ENCODE data around the gene TSPO. TPM values are rescaled to one million over a fixed set of nuclear protein-coding genes. Genes with fewer than 3 reads are reported as not detected.

Gene TSPO
- total RNA-seq, 1 donor from 2014 or later = 130 TPM

GRCh38 chr22:43159484-43160178 is 8.3 kb downstream of the TSPO start:
- DNase-seq (ENCODE audit: low spot score) = no peak

- no peak for DNase-seq (ENCODE audit: low spot score)
Observed at GRCh38 chr22:43160497-43161126, 9.3 kb downstream of the TSPO start.

- DNase-seq (ENCODE audit: low spot score) = no peak
Observed at GRCh38 chr22:43162412-43163150, 11.2 kb downstream of the TSPO start.

- DNase-seq (ENCODE audit: low spot score) = no peak
Observed at GRCh38 chr22:43163241-43163795, 12.0 kb downstream of the TSPO start.

GRCh38 chr22:43164636-43165035 is 13.3 kb downstream of the TSPO start:
- no peak for DNase-seq (ENCODE audit: low spot score)

GRCh38 chr22:43166132-43166930 is 15.0 kb downstream of the TSPO start:
- no peak for DNase-seq (ENCODE audit: low spot score)

- DNase-seq (ENCODE audit: low spot score) = no peak
Observed at GRCh38 chr22:43167001-43167589, 15.7 kb downstream of the TSPO start.

- DNase-seq (ENCODE audit: low spot score) = no peak
Observed at GRCh38 chr22:43168471-43169309, 17.3 kb downstream of the TSPO start.

GRCh38 chr22:43169310-43170130 is 18.2 kb downstream of the TSPO start:
- DNase-seq (ENCODE audit: low spot score) = no peak

- DNase-seq (ENCODE audit: low spot score) = no peak
Observed at GRCh38 chr22:43170131-43170480, 18.7 kb downstream of the TSPO start.

GRCh38 chr22:43171019-43171491 is 19.7 kb downstream of the TSPO start:
- no peak for DNase-seq (ENCODE audit: low spot score)

GRCh38 chr22:43171607-43172006 is 20.2 kb downstream of the TSPO start:
- no peak for DNase-seq (ENCODE audit: low spot score)

GRCh38 chr22:43172191-43172590 is 20.8 kb downstream of the TSPO start:
- DNase-seq (ENCODE audit: low spot score) = no peak

- no peak for DNase-seq (ENCODE audit: low spot score)
Observed at GRCh38 chr22:43173566-43173965, 22.2 kb downstream of the TSPO start.

GRCh38 chr22:43173976-43174720 is 22.8 kb downstream of the TSPO start:
- no peak for DNase-seq (ENCODE audit: low spot score)

GRCh38 chr22:43174941-43175531 is 23.7 kb downstream of the TSPO start:
- DNase-seq (ENCODE audit: low spot score) = no peak

- DNase-seq (ENCODE audit: low spot score) = no peak
Observed at GRCh38 chr22:43176090-43176489, 24.7 kb downstream of the TSPO start.

- DNase-seq (ENCODE audit: low spot score) = no peak
Observed at GRCh38 chr22:43177479-43177878, 26.1 kb downstream of the TSPO start.
